H1 (cell line): ENCODE results near the gene IGFBP3. TPM values are rescaled to one million over a fixed set of nuclear protein-coding genes. Genes with fewer than 3 reads are reported as not detected.

ENCODE experiments used
- CTCF ChIA-PET: fragments of 300-600 bp; sonication (Branson Sonifier 250); formaldehyde crosslinking; loops from one replicate; lab custom pipeline; 2021; ENCODE audit not compliant: partially characterized antibody; lab: Charles Lee
- POLR2A ChIA-PET: fragments of 300-600 bp; sonication (Branson Sonifier 250); formaldehyde crosslinking; loops from one replicate; lab custom pipeline; 2021; ENCODE audit warnings: inconsistent platforms; ENCODE audit not compliant: partially characterized antibody; lab: Charles Lee
- DNase-seq, 2 experiments: peaks; one replicate each; pipeline versions ENCODE4 v3.0.0 to v3.0.0-alpha.2; 2010 to 2022; ENCODE audit warnings: low spot score in 2 of 2, low read depth in 1 of 2, mixed read lengths in 1 of 2
- FAIRE-seq: peaks from 2 replicates; lab custom pipeline; 2011; peaks lifted over from hg19 to GRCh38; lab: Jason Lieb, UNC
- H2AFZ ChIP-seq: 2 replicates; pipeline ENCODE4 v1.8.1; 2012; ENCODE audit warnings: low read length, inconsistent platforms
- H2AK5ac ChIP-seq: 2 replicates; pipeline ENCODE4 v1.6.1; 2013; ENCODE audit warnings: low read depth, low read length
- H2BK120ac ChIP-seq: replicated peaks from 2 replicates; pipeline ENCODE3; 2013; ENCODE audit warnings: low read depth, low read length, inconsistent platforms
- H2BK12ac ChIP-seq: 2 replicates; pipeline ENCODE4 v1.6.1; 2013; ENCODE audit warnings: low read depth, low read length
- H2BK15ac ChIP-seq: 2 replicates; pipeline ENCODE4 v1.6.1; 2013; ENCODE audit warnings: low read length
- H2BK20ac ChIP-seq: 2 replicates; pipeline ENCODE4 v1.6.1; 2013; ENCODE audit warnings: low read length
- H2BK5ac ChIP-seq: 2 replicates; pipeline ENCODE4 v1.6.1; 2013; ENCODE audit warnings: low read depth, low read length
- H3K14ac ChIP-seq: 2 replicates; pipeline ENCODE4 v1.6.1; 2013; ENCODE audit warnings: inconsistent platforms; ENCODE audit not compliant: insufficient read length
- H3K18ac ChIP-seq: 2 replicates; pipeline ENCODE4 v1.6.1; 2013; ENCODE audit warnings: low read length; ENCODE audit errors: extremely low read depth
- H3K23ac ChIP-seq: 2 replicates; pipeline ENCODE4 v1.6.1; 2013; ENCODE audit warnings: inconsistent platforms; ENCODE audit not compliant: insufficient read length
- H3K23me2 ChIP-seq: 2 replicates; pipeline ENCODE4 v1.6.1; 2013; ENCODE audit warnings: low read depth, low read length
- H3K27ac ChIP-seq: 2 replicates; pipeline ENCODE4 v1.6.1; 2011; ENCODE audit warnings: low read depth, low read length, inconsistent platforms
- H3K27me3 ChIP-seq, 4 experiments: replicated peaks in 1 of 4; 1 replicate in 1 of 4; 2 replicates in 3 of 4; pipeline versions ENCODE4 v1.6.1 to v1.8.1; 2011 to 2013; ENCODE audit warnings: low read length in 3 of 4, mild to moderate bottlenecking in 3 of 4, inconsistent platforms in 2 of 4, mixed read lengths in 2 of 4, moderate library complexity in 1 of 4; ENCODE audit not compliant: control insufficient read depth in 3 of 4, insufficient read depth in 3 of 4; ENCODE audit errors: extremely low read depth in 1 of 4
- H3K36me3 ChIP-seq, 4 experiments: 2 replicates each; pipeline versions ENCODE4 v1.6.1 to v1.8.1; 2011 to 2013; ENCODE audit warnings: mild to moderate bottlenecking in 4 of 4, low read length in 3 of 4, moderate library complexity in 2 of 4, control low read depth in 1 of 4, inconsistent platforms in 1 of 4; ENCODE audit not compliant: insufficient read depth in 4 of 4, control insufficient read depth in 2 of 4
- H3K4ac ChIP-seq: replicated peaks from 2 replicates; pipeline ENCODE3; 2013; ENCODE audit warnings: low read length, low read depth, mixed read lengths, inconsistent platforms; ENCODE audit not compliant: insufficient read length
- H3K4me1 ChIP-seq, 4 experiments: replicated peaks in 1 of 4; 1 replicate in 1 of 4; 2 replicates in 3 of 4; pipeline versions ENCODE4 v1.6.1 to v1.8.1; 2011 to 2013; ENCODE audit warnings: low read length in 3 of 4, inconsistent platforms in 2 of 4, mixed read lengths in 1 of 4; ENCODE audit not compliant: insufficient read depth in 4 of 4, control insufficient read depth in 3 of 4
- H3K4me2 ChIP-seq, 2 experiments: 2 replicates each; pipeline versions ENCODE4 v1.6.1 to v1.8.1; 2011 to 2013; ENCODE audit warnings: low read depth in 2 of 2, low read length in 2 of 2, control low read depth in 1 of 2, inconsistent platforms in 1 of 2, mild to moderate bottlenecking in 1 of 2; ENCODE audit not compliant: insufficient read depth in 1 of 2
- H3K4me3 ChIP-seq, 4 experiments: fragments of 200-600, 300-600 bp in 1 of 4; sonication (generic), shearing (Covaris generic), sonication (Bioruptor Twin) in 1 of 4; 2 replicates each; pipeline versions ENCODE4 v1.5.1 to v1.8.1; 2011 to 2016; ENCODE audit warnings: low read length in 4 of 4, low read depth in 3 of 4, control low read depth in 2 of 4, inconsistent platforms in 2 of 4, mild to moderate bottlenecking in 2 of 4, mixed read lengths in 1 of 4, moderate library complexity in 1 of 4; ENCODE audit not compliant: insufficient read depth in 2 of 4; ENCODE audit errors: extremely low read depth in 1 of 4
- H3K56ac ChIP-seq: replicated peaks from 2 replicates; pipeline ENCODE3; 2013; ENCODE audit warnings: low read depth, mild to moderate bottlenecking, mixed read lengths, low read length, inconsistent platforms; ENCODE audit not compliant: insufficient read length
- H3K79me1 ChIP-seq: 2 replicates; pipeline ENCODE4 v1.6.1; 2013; ENCODE audit warnings: low read depth, low read length, control low read depth
- H3K79me2 ChIP-seq, 2 experiments: 2 replicates each; pipeline versions ENCODE4 v1.6.1 to v1.8.1; 2012 to 2013; ENCODE audit warnings: low read length in 2 of 2, mild to moderate bottlenecking in 2 of 2, inconsistent platforms in 1 of 2; ENCODE audit not compliant: insufficient read depth in 2 of 2, control insufficient read depth in 1 of 2
- H3K9ac ChIP-seq, 4 experiments: replicated peaks in 1 of 4; 1 replicate in 1 of 4; 2 replicates in 3 of 4; pipeline versions ENCODE4 v1.6.1 to v1.8.1; 2011 to 2013; ENCODE audit warnings: low read depth in 3 of 4, low read length in 3 of 4, control low read depth in 2 of 4, mild to moderate bottlenecking in 2 of 4, moderate library complexity in 2 of 4, inconsistent platforms in 1 of 4; ENCODE audit errors: extremely low read depth in 1 of 4
- H3K9me3 ChIP-seq, 2 experiments: 2 replicates each; pipeline versions ENCODE4 v1.6.1 to v1.8.1; 2012 to 2013; ENCODE audit warnings: mild to moderate bottlenecking in 2 of 2, moderate library complexity in 2 of 2, control low read depth in 1 of 2, inconsistent platforms in 1 of 2, low read depth in 1 of 2, low read length in 1 of 2, mixed read lengths in 1 of 2; ENCODE audit not compliant: insufficient read depth in 2 of 2
- H4K20me1 ChIP-seq, 2 experiments: replicated peaks in 1 of 2; 2 replicates each; pipeline versions ENCODE3 to v1.8.1; 2011 to 2013; ENCODE audit warnings: inconsistent platforms in 2 of 2, low read length in 2 of 2, mild to moderate bottlenecking in 1 of 2; ENCODE audit not compliant: insufficient read depth in 2 of 2, control insufficient read depth in 1 of 2
- H4K5ac ChIP-seq: 2 replicates; pipeline ENCODE4 v1.6.1; 2013; ENCODE audit warnings: low read length, low read depth, mixed read lengths, inconsistent platforms; ENCODE audit not compliant: insufficient read length
- H4K8ac ChIP-seq: 2 replicates; pipeline ENCODE4 v1.8.0; 2013; ENCODE audit warnings: mild to moderate bottlenecking, moderate library complexity, low read length, inconsistent platforms; ENCODE audit not compliant: insufficient read depth; ENCODE audit errors: extremely low read depth
- H4K91ac ChIP-seq: replicated peaks from 2 replicates; pipeline ENCODE3; 2013; ENCODE audit warnings: low read length, mixed read lengths, inconsistent platforms; ENCODE audit not compliant: insufficient read length
- ATF2 ChIP-seq: IDR thresholded peaks from 2 replicates; pipeline ENCODE4 v1.6.1; 2012; ENCODE audit warnings: low read length, inconsistent platforms
- BCL11A ChIP-seq, 2 experiments: IDR thresholded peaks; one replicate each; pipeline ENCODE4 v1.6.1; 2011; ENCODE audit warnings: low read depth in 2 of 2, low read length in 2 of 2, mild to moderate bottlenecking in 2 of 2
- CBX8 ChIP-seq: fragments of 300-800, 300-1000 bp; sonication (generic); IDR thresholded peaks from 2 replicates; pipeline ENCODE4 v1.7.1; 2016; ENCODE audit warnings: low read depth, low read length, borderline replicate concordance
- CHD1 ChIP-seq: IDR thresholded peaks from 2 replicates; pipeline ENCODE4 v1.6.1; 2012; ENCODE audit warnings: low read depth, low read length, improper control_type of control experiment
- FOSL1 ChIP-seq: IDR thresholded peaks from 2 replicates; pipeline ENCODE4 v1.6.1; 2011; ENCODE audit warnings: mild to moderate bottlenecking, low read depth, low read length, moderate library complexity; ENCODE audit not compliant: insufficient read depth
- HDAC2 ChIP-seq, 2 experiments: fragments of 300-600 bp in 1 of 2; sonication (generic) in 1 of 2; IDR thresholded peaks; 2 replicates each; pipeline ENCODE4 v1.6.1; 2011 to 2012; ENCODE audit warnings: low read depth in 2 of 2, low read length in 2 of 2, mild to moderate bottlenecking in 2 of 2, moderate library complexity in 2 of 2, borderline replicate concordance in 1 of 2, inconsistent platforms in 1 of 2
- POU5F1 ChIP-seq: IDR thresholded peaks from 2 replicates; pipeline ENCODE4 v1.6.1; 2011; ENCODE audit warnings: low read depth, mild to moderate bottlenecking, low read length, moderate library complexity
- SIN3A ChIP-seq, 2 experiments: IDR thresholded peaks in 1 of 2; conservative IDR thresholded peaks in 1 of 2; 2 replicates each; pipeline ENCODE4 v1.6.1; 2011 to 2012; ENCODE audit warnings: low read length in 2 of 2, improper control_type of control experiment in 1 of 2, low read depth in 1 of 2, mild to moderate bottlenecking in 1 of 2
- SIRT6 ChIP-seq: IDR thresholded peaks from one replicate; pipeline ENCODE4 v1.7.1; 2012; ENCODE audit warnings: low read length, inconsistent platforms
- SP2 ChIP-seq: IDR thresholded peaks from 2 replicates; pipeline ENCODE4 v1.6.1; 2012; ENCODE audit warnings: mild to moderate bottlenecking, low read length, inconsistent platforms
- ZNF274 ChIP-seq: IDR thresholded peaks from 2 replicates; pipeline ENCODE4 v1.7.0; 2012; ENCODE audit warnings: low read length, borderline replicate concordance; ENCODE audit errors: extremely low read depth
- WGBS, 2 experiments: shearing (Covaris generic) in 1 of 2; methylation state at CpG; one replicate each; pipeline versions ENCODE4 v1.1.6 to v1.1.7; 2013 to 2015; ENCODE audit warnings: low lambda C conversion rate in 2 of 2, mixed read lengths in 2 of 2, inconsistent platforms in 1 of 2, low coverage in 1 of 2, missing lambda C conversion rate in 1 of 2; ENCODE audit not compliant: insufficient replicate concordance in 2 of 2, insufficient coverage in 1 of 2, insufficient read length in 1 of 2; ENCODE audit errors: extremely low coverage in 1 of 2, missing lambda C conversion rate in 1 of 2; 5-methylcytosine and 5-hydroxymethylcytosine counted together
- polyA plus RNA-seq, 7 experiments: library from polyadenylated mRNA; depleted of rRNA in 3 of 7; stranded (reverse) in 5 of 7; unstranded in 2 of 7; fragments of >200 nt in 5 of 7; fragments of 200-250 nt in 2 of 7; gene quantifications; 1 replicate in 5 of 7; 2 replicates in 1 of 7; 4 replicates in 1 of 7; pipeline versions ENCODE4 v1.2.1 to v1.2.3, GENCODE V29; 2011 to 2013; ENCODE audit warnings: missing spikeins in 2 of 7, mixed read lengths in 2 of 7
- total RNA-seq: library from RNA; stranded (reverse); fragmentation: NEBNext Ultra II Directional; extraction: Animal tissue kit (Norgen Biotek cat#: 25700); gene quantifications from 2 replicates; pipeline ENCODE4 v1.2.1, GENCODE V29; 2021

Gene IGFBP3
- total and polyA plus RNA-seq, 2 of the 8 experiments (the other 6 are each of a cell fraction or from before 2014, with no cell fraction given) = 5.5 to 12.1 TPM

GRCh38 chr7:45924283-45924682 lies 3.2 kb upstream of the IGFBP3 start:
- DNase-seq (no peak), FAIRE-seq (no peak)
- peaks cover 12 to 31% (median 24%) of the 10 kb centered on the region in 4 experiments for H3K27me3 ChIP-seq
- H3K4me1 ChIP-seq = peaks cover 6 to 24% (median 10%) of the 10 kb centered on the region in 4 experiments; a peak in 6 of 7 replicates
- no peak overlapping the region for H2BK5ac ChIP-seq
- peak overlapping the region in 1 of 2 experiments; percentile 87; a peak in 2 of 4 replicates for H3K4me2 ChIP-seq
- H3K27ac ChIP-seq = no peak overlapping the region
- peaks cover 1 to 2% of the 10 kb centered on the region in 2 experiments for H4K20me1 ChIP-seq
- no peaks in the 10 kb centered on the region for H3K79me2 ChIP-seq
- H3K23ac ChIP-seq = no peak overlapping the region
- 70% methylated on average over 5 of the region's 5 CpGs; no CpG with 5 or more reads in 1 of the 2 experiments for WGBS, 2 experiments
- peak overlapping the region; percentile 60 for H3K18ac ChIP-seq
- POLR2A ChIA-PET = interaction anchor here (1.9 kb wide), 1 partner anchor 13 kb away, joined by 4 read pairs; no protein-coding TSS in a partner anchor
- CTCF ChIA-PET = interaction anchor here (0.6 to 15.3 kb wide), 22 partner anchors 12 to 1263 kb away, joined by 3 to 242 read pairs (median 6); no protein-coding TSS in a partner anchor
- H3K9me3 ChIP-seq = no peaks in the 10 kb centered on the region
- peaks cover 14% of the 10 kb centered on the region for H3K23me2 ChIP-seq
- no peak overlapping the region for H4K8ac ChIP-seq
- no peaks in the 10 kb centered on the region for H3K36me3 ChIP-seq
- H4K91ac ChIP-seq = peak overlapping the region; percentile 63
- peak overlapping the region; percentile 19 for H2BK120ac ChIP-seq
- H3K4ac ChIP-seq = peak overlapping the region; percentile 47
- H4K5ac ChIP-seq = no peak overlapping the region
- no peaks in the 10 kb centered on the region for H3K79me1 ChIP-seq
- H3K4me3 ChIP-seq = 0 out of 8 replicates have a peak overlapping the region, but pooled peaks of 1 of the 4 experiments have one; percentile 67
- no peak overlapping the region for H2AFZ ChIP-seq
- no peak overlapping the region for H3K9ac ChIP-seq
- peak overlapping the region; percentile 94; the same call in 1 of the 2 replicates for H2BK12ac ChIP-seq
- H2BK15ac ChIP-seq = 0 out of 2 replicates have a peak overlapping the region, but pooled peaks have one; percentile 72
- H3K56ac ChIP-seq = no peak overlapping the region
- no peak overlapping the region for H3K14ac ChIP-seq
- peak overlapping the region; percentile 89; the same call in 1 of the 2 replicates for H2AK5ac ChIP-seq
- H2BK20ac ChIP-seq = peak overlapping the region; percentile 93; the same call in 1 of the 2 replicates
- TF ChIP-seq ATF2 = no peak
- TF ChIP-seq BCL11A (IDR thresholded peaks at IDR 0.05; ENCODE audit: low read depth in 2 of 2, low read length in 2 of 2) = no peak
- no peak for TF ChIP-seq SP2
- TF ChIP-seq SIRT6 = no peak
- TF ChIP-seq SIN3A (conservative IDR thresholded peaks at IDR 0.05 in 1 of 2, IDR thresholded peaks at IDR 0.05 in 1 of 2; ENCODE audit: low read depth in 1 of 2, low read length in 2 of 2) = no peak
- TF ChIP-seq CBX8 = no peak
- TF ChIP-seq FOSL1 = no peak
- no peak for TF ChIP-seq CHD1
- no peak for TF ChIP-seq ZNF274
- TF ChIP-seq HDAC2 (IDR thresholded peaks at IDR 0.05; ENCODE audit: borderline replicate concordance in 1 of 2, low read depth in 2 of 2, low read length in 2 of 2) = no peak
- no peak for TF ChIP-seq POU5F1
